Stimulated activated CD8-positive, alpha-beta memory T cell treated with anti-CD3 and anti-CD28 coated beads, Interleukin-15, amount 100 ng/mL, for 4 hours (primary cell): ENCODE results near the gene CCND2.
"Not testable (repeated sequence)": the region's sequence is repeated elsewhere in the genome, so short reads cannot be mapped to it uniquely, and the experiment has no call there.

ENCODE experiments used
- DNase-seq, 2 donors: peaks; one replicate each; pipeline ENCODE4 v3.0.0-alpha.2; 2020; ENCODE audit warnings: low read depth in 2 of 2

The CCND2 gene

GRCh38 chr12:4273652-4274395 is at the start of gene CCND2:
Gene CCND2, plus strand, starts transcription at chr12:4273762. Its CDS starts 279 bp downstream, at chr12:4274041.
- DNase-seq: peak; percentile 62 to 69

- DNase-seq: no peak
These were observed 49.2 kb upstream of the CCND2 start for GRCh38 chr12:4224206-4224889.

GRCh38 chr12:4225571-4225970 is 48.0 kb upstream of the CCND2 start:
- no peak for DNase-seq

- no peak for DNase-seq
These were observed 46.5 kb upstream of the CCND2 start for GRCh38 chr12:4227046-4227445.

- no peak for DNase-seq
These were observed 45.4 kb upstream of the CCND2 start for GRCh38 chr12:4228122-4228580.

- DNase-seq: no peak
These were observed 43.0 kb upstream of the CCND2 start for GRCh38 chr12:4230526-4230925.

GRCh38 chr12:4238577-4238976 is 35.0 kb upstream of the CCND2 start:
- no peak for DNase-seq

GRCh38 chr12:4239746-4240145 is 33.8 kb upstream of the CCND2 start:
- no peak for DNase-seq

- DNase-seq: no peak
These were observed 33.3 kb upstream of the CCND2 start for GRCh38 chr12:4240161-4240783.

- DNase-seq: no peak
These were observed 32.6 kb upstream of the CCND2 start for GRCh38 chr12:4240981-4241380.

- DNase-seq: no peak
These were observed 32.0 kb upstream of the CCND2 start for GRCh38 chr12:4241592-4241991.

GRCh38 chr12:4242595-4242994 is 31.0 kb upstream of the CCND2 start:
- DNase-seq: no peak

GRCh38 chr12:4243091-4243490 is 30.5 kb upstream of the CCND2 start:
- no peak for DNase-seq

- DNase-seq: not testable (repeated sequence)
These were observed 30.0 kb upstream of the CCND2 start for GRCh38 chr12:4243491-4244100.

- DNase-seq: no peak
These were observed 28.7 kb upstream of the CCND2 start for GRCh38 chr12:4244868-4245267.

GRCh38 chr12:4245446-4245845 is 28.1 kb upstream of the CCND2 start:
- DNase-seq: no peak

GRCh38 chr12:4246116-4246515 is 27.4 kb upstream of the CCND2 start:
- DNase-seq: no peak

GRCh38 chr12:4250691-4251090 is 22.9 kb upstream of the CCND2 start:
- no peak for DNase-seq

- DNase-seq: no peak
These were observed 22.2 kb upstream of the CCND2 start for GRCh38 chr12:4251216-4251891.

- DNase-seq: no peak
These were observed 21.6 kb upstream of the CCND2 start for GRCh38 chr12:4251967-4252366.

GRCh38 chr12:4252601-4253000 is 21.0 kb upstream of the CCND2 start:
- no peak for DNase-seq
